ENCODE data around the gene DIP2C. TPM values are rescaled to one million over a fixed set of nuclear protein-coding genes. Genes with fewer than 3 reads are reported as not detected.

The DIP2C gene
- total RNA-seq, 1 donor from 2014 or later = 52.6 TPM

DNA sequence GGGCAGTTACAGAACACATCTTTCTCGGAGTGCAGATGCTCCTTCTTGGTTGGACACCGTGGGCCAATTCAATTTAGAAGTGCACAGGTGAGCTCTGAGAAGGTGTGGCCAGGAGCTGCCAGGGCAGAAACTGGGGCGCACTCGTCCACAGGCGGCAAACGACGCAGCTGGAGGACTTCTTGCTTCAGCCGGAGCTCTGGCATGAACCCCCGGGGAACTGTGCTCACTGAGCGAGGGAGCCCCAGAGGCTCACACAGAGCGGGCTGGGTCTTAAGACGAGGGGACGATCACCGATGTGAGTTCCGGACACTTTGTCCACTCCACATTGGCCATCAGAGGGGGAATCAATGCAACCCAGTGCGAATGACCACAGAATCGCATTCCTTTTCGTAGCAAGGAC, 413.8 kb downstream of the DIP2C start:
- TF ChIP-seq, protein P1, sequence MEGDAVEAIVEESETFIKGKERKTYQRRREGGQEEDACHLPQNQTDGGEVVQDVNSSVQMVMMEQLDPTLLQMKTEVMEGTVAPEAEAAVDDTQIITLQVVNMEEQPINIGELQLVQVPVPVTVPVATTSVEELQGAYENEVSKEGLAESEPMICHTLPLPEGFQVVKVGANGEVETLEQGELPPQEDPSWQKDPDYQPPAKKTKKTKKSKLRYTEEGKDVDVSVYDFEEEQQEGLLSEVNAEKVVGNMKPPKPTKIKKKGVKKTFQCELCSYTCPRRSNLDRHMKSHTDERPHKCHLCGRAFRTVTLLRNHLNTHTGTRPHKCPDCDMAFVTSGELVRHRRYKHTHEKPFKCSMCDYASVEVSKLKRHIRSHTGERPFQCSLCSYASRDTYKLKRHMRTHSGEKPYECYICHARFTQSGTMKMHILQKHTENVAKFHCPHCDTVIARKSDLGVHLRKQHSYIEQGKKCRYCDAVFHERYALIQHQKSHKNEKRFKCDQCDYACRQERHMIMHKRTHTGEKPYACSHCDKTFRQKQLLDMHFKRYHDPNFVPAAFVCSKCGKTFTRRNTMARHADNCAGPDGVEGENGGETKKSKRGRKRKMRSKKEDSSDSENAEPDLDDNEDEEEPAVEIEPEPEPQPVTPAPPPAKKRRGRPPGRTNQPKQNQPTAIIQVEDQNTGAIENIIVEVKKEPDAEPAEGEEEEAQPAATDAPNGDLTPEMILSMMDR (IDR thresholded peaks at IDR 0.05; ENCODE audit: partially characterized antibody, unreplicated experiment) = no peak
- no peak overlapping the region for H3K27ac Mint-ChIP-seq (ENCODE audit: unreplicated experiment)
- peaks cover 4% of the 10 kb centered on the region for H3K4me1 Mint-ChIP-seq (ENCODE audit: low read depth, unreplicated experiment)
- H3K36me3 Mint-ChIP-seq (ENCODE audit: unreplicated experiment) = peaks cover 15% of the 10 kb centered on the region
- H3K9me3 Mint-ChIP-seq (ENCODE audit: unreplicated experiment) = peaks cover 7% of the 10 kb centered on the region
- H3K27me3 Mint-ChIP-seq (ENCODE audit: unreplicated experiment) = peaks cover 6% of the 10 kb centered on the region
- H3K4me3 Mint-ChIP-seq (ENCODE audit: unreplicated experiment) = no peak overlapping the region
- no peak for DNase-seq

DNA sequence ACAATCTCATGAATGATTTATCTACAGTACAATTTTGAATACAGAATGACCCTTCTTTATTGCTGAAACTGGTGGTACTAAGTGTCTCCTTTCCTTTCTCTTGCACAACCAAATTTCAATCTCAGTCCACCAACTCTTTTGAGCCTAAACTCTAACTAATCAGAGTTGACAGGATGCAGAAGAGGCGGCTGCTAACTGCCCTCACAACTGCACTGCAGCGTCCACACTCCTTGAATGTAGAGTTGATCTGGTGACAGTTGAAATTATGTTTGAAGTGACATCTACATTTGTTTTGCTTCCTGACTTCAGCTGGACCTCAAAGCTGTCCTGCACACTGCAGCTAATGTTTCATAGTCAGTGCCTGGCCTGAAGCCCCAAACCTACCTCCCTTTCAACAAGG, 414.6 kb downstream of the DIP2C start:
- Mint-ChIP-seq H3K27me3 (ENCODE audit: unreplicated experiment) (peaks cover 6% of the 10 kb centered on the region), H3K4me3 (ENCODE audit: unreplicated experiment) (no peak overlapping the region), H3K4me1 (ENCODE audit: low read depth, unreplicated experiment) (peaks cover 4% of the 10 kb centered on the region), H3K9me3 (ENCODE audit: unreplicated experiment) (peaks cover 5% of the 10 kb centered on the region), H3K27ac (ENCODE audit: unreplicated experiment) (no peak overlapping the region), H3K36me3 (ENCODE audit: unreplicated experiment) (peaks cover 15% of the 10 kb centered on the region)
- no peak for DNase-seq
- TF ChIP-seq, protein P1 (IDR thresholded peaks at IDR 0.05; ENCODE audit: partially characterized antibody, unreplicated experiment) = no peak

DNA sequence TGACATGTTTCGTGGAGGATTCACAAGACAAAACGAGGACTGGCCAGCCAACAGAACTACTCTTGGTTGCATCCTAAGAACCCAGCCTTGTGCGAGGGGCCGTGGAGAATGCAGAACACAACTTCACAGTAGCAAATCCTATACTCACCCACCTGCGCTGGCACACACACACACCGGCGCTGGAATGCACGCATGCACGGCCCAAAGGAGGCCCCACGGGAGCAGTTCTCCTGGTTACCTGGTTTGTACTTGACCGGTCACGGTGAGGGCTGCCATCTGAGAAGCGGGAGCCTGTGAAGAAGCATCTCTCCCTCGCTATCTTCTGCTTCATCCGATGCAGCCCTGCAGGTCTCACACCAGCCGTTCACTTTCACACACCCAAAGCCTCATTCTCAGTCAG, 416.4 kb downstream of the DIP2C start:
- H3K27me3 Mint-ChIP-seq (ENCODE audit: unreplicated experiment) = peaks cover 4% of the 10 kb centered on the region
- DNase-seq = no peak

DNA sequence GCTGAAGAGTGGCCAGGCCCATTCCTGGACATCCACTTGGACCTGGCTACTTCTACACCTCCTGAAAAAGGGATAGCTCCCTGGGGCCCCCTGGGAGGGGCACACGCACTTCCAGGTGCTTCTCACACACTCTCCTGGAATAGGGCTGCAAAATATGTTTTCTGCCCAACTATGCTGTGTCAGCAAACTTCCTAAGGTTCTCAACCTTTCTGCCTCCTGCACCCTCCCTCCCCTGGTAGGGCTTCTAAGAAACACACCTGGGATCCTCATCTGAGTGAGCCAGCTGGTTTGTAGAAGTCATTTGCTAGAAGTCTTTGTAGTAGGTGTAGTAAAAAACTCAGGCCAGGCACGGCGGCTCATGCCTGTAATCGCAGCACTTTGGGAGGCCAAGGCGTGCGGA, 417.7 kb downstream of the DIP2C start:
- no peak overlapping the region for H3K4me3 Mint-ChIP-seq (ENCODE audit: unreplicated experiment)
- peaks cover 12% of the 10 kb centered on the region for H3K4me1 Mint-ChIP-seq (ENCODE audit: low read depth, unreplicated experiment)
- no peak overlapping the region for H3K27ac Mint-ChIP-seq (ENCODE audit: unreplicated experiment)
- DNase-seq = no peak
- peaks cover 4% of the 10 kb centered on the region for H3K27me3 Mint-ChIP-seq (ENCODE audit: unreplicated experiment)
- peaks cover 6% of the 10 kb centered on the region for H3K36me3 Mint-ChIP-seq (ENCODE audit: unreplicated experiment)
- no peaks in the 10 kb centered on the region for H3K9me3 Mint-ChIP-seq (ENCODE audit: unreplicated experiment)
- TF ChIP-seq, protein P1 (IDR thresholded peaks at IDR 0.05; ENCODE audit: partially characterized antibody, unreplicated experiment) = no peak

More for the DNA sequence above, 416.4 kb downstream of the DIP2C start:
- peaks cover 15% of the 10 kb centered on the region for H3K36me3 Mint-ChIP-seq (ENCODE audit: unreplicated experiment)
- TF ChIP-seq, protein P1 (IDR thresholded peaks at IDR 0.05; ENCODE audit: partially characterized antibody, unreplicated experiment) = no peak
- peaks cover 2% of the 10 kb centered on the region for H3K9me3 Mint-ChIP-seq (ENCODE audit: unreplicated experiment)
- no peak overlapping the region for H3K4me3 Mint-ChIP-seq (ENCODE audit: unreplicated experiment)
- no peak overlapping the region for H3K27ac Mint-ChIP-seq (ENCODE audit: unreplicated experiment)
- peaks cover 12% of the 10 kb centered on the region for H3K4me1 Mint-ChIP-seq (ENCODE audit: low read depth, unreplicated experiment)

DNA sequence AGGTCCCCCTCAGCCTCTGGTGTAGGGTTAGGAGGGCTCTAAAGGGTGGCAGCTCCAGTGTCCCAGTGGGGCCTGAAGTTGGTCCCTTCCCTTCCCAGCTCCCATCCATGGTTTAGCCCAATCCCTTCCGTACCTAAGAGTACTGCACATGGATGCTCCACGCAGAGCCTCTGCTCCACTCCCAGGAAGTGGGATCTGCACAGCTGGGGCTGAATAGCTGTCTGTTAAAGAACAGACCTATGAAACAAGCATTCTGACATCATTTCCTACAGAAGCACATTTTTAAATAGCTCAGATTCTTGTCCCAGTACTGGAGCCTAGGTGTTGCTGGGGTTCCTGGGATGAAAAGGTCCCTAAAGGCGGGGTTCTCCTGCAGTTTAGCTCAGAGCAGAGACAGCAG, 418.3 kb downstream of the DIP2C start:
- peaks cover 6% of the 10 kb centered on the region for H3K36me3 Mint-ChIP-seq (ENCODE audit: unreplicated experiment)
- H3K4me3 Mint-ChIP-seq (ENCODE audit: unreplicated experiment) = no peak overlapping the region
- H3K4me1 Mint-ChIP-seq (ENCODE audit: low read depth, unreplicated experiment) = peaks cover 12% of the 10 kb centered on the region
- no peak for DNase-seq
- no peak overlapping the region for H3K27ac Mint-ChIP-seq (ENCODE audit: unreplicated experiment)
- H3K27me3 Mint-ChIP-seq (ENCODE audit: unreplicated experiment) = peaks cover 4% of the 10 kb centered on the region
- no peaks in the 10 kb centered on the region for H3K9me3 Mint-ChIP-seq (ENCODE audit: unreplicated experiment)
- TF ChIP-seq, protein P1 (IDR thresholded peaks at IDR 0.05; ENCODE audit: partially characterized antibody, unreplicated experiment) = no peak

All from glutamatergic neuron (in vitro differentiated cells).